Adipocyte (in vitro differentiated cells): ENCODE results near the gene HYAL1.

Experiments
- DNase-seq: peaks from one replicate; pipeline ENCODE4 v3.0.0-alpha.2; 2015; ENCODE audit warnings: low read depth
- H3K27me3 ChIP-seq: replicated peaks from 2 replicates; pipeline ENCODE4 v1.7.0; 2013; ENCODE audit warnings: mild to moderate bottlenecking, low read length, moderate library complexity; ENCODE audit not compliant: control insufficient read depth, insufficient read depth
- H3K36me3 ChIP-seq: 2 replicates; pipeline ENCODE4 v1.7.0; 2013; ENCODE audit warnings: low read length, mild to moderate bottlenecking, moderate library complexity; ENCODE audit not compliant: control insufficient read depth, insufficient read depth, severe bottlenecking
- H3K4me1 ChIP-seq: 2 replicates; pipeline ENCODE4 v1.7.0; 2013; ENCODE audit warnings: mild to moderate bottlenecking, low read length, moderate library complexity; ENCODE audit not compliant: control insufficient read depth, insufficient read depth
- H3K4me3 ChIP-seq: 2 replicates; pipeline ENCODE4 v1.7.0; 2013; ENCODE audit warnings: mild to moderate bottlenecking, low read length, moderate library complexity
- H3K9ac ChIP-seq: 2 replicates; pipeline ENCODE4 v1.7.0; 2013; ENCODE audit warnings: mild to moderate bottlenecking, low read length, moderate library complexity
- H3K9me3 ChIP-seq: 2 replicates; pipeline ENCODE4 v1.7.0; 2013; ENCODE audit warnings: mild to moderate bottlenecking, low read length, moderate library complexity; ENCODE audit not compliant: control insufficient read depth

HYAL1 gene

GRCh38 chr3:50331364-50331907 lies 28.1 kb upstream of the HYAL1 start:
- no peaks in the 10 kb centered on the region for H3K27me3 ChIP-seq
- H3K4me3 ChIP-seq = no peak overlapping the region
- H3K9ac ChIP-seq = no peak overlapping the region
- H3K36me3 ChIP-seq = peaks cover 32% of the 10 kb centered on the region
- peaks cover 45% of the 10 kb centered on the region for H3K4me1 ChIP-seq
- H3K9me3 ChIP-seq = no peaks in the 10 kb centered on the region
- DNase-seq = no peak

GRCh38 chr3:50330330-50330729 lies 27.0 kb upstream of the HYAL1 start:
- Histone ChIP-seq H3K27me3 (no peaks in the 10 kb centered on the region), H3K9ac (no peak overlapping the region), H3K36me3 (peaks cover 42% of the 10 kb centered on the region), H3K9me3 (no peaks in the 10 kb centered on the region), H3K4me3 (no peak overlapping the region), H3K4me1 (peaks cover 34% of the 10 kb centered on the region)
- DNase-seq = no peak

GRCh38 chr3:50327943-50328691 lies 24.7 kb upstream of the HYAL1 start, which contains the start of gene TUSC2:
TUSC2 (minus strand) TSS chr3:50328223; CDS start chr3:50328099, 124 bp downstream.
- Histone ChIP-seq H3K9ac (peak within 1 kb of the TSS; percentile 96), H3K4me1 (peaks cover 16% of the 10 kb centered on the region), H3K36me3 (peaks cover 42% of the 10 kb centered on the region), H3K9me3 (no peaks in the 10 kb centered on the region), H3K27me3 (no peaks in the 10 kb centered on the region), H3K4me3 (peak within 1 kb of the TSS; percentile 94)
- peak; percentile 99 for DNase-seq

GRCh38 chr3:50327129-50327528 lies 23.8 kb upstream of the HYAL1 start:
- no peak for DNase-seq
- Histone ChIP-seq H3K9me3 (no peaks in the 10 kb centered on the region), H3K27me3 (no peaks in the 10 kb centered on the region), H3K9ac (peak overlapping the region; percentile 96), H3K4me1 (peaks cover 18% of the 10 kb centered on the region), H3K4me3 (peak overlapping the region; percentile 94), H3K36me3 (peaks cover 40% of the 10 kb centered on the region)

DNA sequence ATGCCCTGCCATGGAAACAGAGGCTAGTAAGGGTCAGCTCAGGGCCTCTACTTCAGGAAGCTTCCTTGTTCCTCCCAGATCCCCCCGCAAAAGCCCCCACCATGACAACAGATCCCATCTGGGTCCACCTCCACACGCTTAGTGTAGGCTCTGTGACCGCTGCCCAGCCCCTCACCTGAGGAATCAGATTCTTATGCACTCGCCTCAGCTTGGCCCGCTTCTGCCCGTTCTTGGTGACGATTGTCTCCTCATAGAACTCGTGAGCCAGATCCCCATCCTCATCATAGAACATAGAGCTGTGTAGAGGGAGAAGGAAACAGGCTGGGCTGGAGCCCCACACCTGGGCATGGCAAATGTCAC lies 22.8 kb upstream of the HYAL1 start:
- Histone ChIP-seq H3K36me3 (peaks cover 30% of the 10 kb centered on the region), H3K9ac (no peak overlapping the region), H3K4me3 (no peak overlapping the region), H3K4me1 (peaks cover 22% of the 10 kb centered on the region), H3K27me3 (no peaks in the 10 kb centered on the region), H3K9me3 (no peaks in the 10 kb centered on the region)
- no peak for DNase-seq

DNA sequence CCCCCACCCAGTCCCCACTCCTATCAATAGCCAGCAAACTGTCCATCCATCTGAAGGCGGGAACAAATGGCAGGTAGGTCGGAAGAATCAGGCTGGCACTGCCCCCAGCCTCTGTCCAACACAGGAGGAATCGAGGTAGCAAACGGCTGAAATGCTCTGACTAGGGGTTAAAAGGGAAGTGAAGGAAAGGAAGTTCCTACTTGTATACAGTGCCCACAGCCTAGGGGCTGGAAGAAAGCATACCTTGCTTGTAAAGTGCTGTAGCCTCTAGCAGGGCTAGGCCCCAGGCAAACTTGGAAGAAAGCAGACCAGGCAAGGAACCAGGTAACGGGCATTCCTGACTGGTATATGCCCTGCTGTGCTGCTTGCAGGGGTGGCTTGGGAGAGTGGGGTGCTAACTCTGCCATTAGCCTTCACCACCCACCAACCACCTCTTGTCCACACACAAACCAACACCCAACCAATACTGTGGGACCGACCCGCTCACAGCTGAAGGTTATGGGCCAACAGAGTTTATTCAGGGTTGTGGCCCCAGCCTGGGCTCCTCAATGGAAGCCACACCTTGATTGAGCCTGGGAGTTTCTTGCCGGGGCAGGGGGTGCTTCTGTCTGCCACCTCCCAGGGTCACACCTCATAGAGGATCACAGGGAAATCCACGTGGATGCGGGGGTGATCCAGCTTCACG lies 22.3 kb upstream of the HYAL1 start:
- Histone ChIP-seq H3K9me3 (no peaks in the 10 kb centered on the region), H3K27me3 (no peaks in the 10 kb centered on the region), H3K9ac (no peak overlapping the region), H3K4me1 (peaks cover 22% of the 10 kb centered on the region), H3K4me3 (no peak overlapping the region), H3K36me3 (peaks cover 25% of the 10 kb centered on the region)
- DNase-seq = no peak

DNA sequence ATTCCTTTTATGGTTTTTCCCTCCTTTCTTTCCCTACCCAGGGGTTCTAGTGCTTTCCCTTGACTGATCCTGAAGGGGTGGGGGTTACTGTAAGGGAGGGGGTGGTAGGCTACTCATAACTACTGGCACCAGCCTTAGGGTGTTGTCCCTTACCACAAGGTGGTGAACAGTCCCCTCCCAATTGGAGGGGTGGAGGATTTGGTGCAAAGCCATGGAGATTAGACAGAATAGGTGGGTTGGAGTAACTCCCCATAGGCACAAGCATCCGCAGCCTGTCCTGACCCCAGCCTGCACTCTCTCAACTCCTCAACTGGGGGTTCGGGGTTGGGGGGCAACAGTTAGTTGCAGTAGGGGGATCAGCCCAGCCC lies 21.7 kb upstream of the HYAL1 start:
- H3K9ac ChIP-seq = no peak overlapping the region
- no peak for DNase-seq
- peaks cover 20% of the 10 kb centered on the region for H3K36me3 ChIP-seq
- no peak overlapping the region for H3K4me3 ChIP-seq
- H3K9me3 ChIP-seq = no peaks in the 10 kb centered on the region
- no peaks in the 10 kb centered on the region for H3K27me3 ChIP-seq
- peaks cover 27% of the 10 kb centered on the region for H3K4me1 ChIP-seq

DNA sequence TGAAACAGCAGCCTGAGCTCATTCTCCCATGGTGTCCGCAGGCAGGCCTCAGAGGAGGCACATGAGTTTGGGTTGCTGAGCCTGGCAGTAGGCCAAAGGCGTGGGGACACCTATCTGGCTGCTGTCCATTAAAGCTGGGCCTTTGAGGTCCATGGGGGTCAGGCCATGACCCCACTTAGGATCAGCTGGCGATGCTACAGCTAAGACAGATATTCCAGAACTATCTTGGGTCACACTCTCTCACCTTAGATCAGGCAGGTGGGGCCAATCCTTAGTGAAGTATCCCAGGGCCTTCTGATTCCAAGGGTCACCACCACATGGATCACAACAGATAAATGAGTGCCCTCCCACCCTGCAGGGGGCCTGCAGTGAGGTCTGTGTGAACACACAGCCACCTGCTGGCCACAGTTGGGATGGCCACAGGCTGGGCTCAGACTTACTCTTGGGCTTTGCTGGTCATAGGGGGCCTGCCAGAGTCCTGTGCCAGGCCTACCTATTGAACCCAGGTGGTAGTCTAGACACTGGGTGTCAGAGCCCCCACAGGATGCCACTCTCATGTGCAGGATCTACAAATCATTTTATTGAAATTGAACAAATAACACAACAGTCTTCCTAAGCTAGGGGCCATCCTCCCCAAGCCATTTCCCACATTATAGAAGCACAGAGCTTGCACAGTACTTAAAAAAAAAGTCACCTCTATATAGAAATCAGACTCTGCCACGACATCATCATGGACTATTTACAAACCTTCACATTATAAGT lies 21.2 kb upstream of the HYAL1 start:
- DNase-seq = peak; percentile 85
- H3K9ac ChIP-seq = no peak overlapping the region
- no peaks in the 10 kb centered on the region for H3K9me3 ChIP-seq
- peaks cover 14% of the 10 kb centered on the region for H3K36me3 ChIP-seq
- H3K27me3 ChIP-seq = no peaks in the 10 kb centered on the region
- H3K4me3 ChIP-seq = no peak overlapping the region
- H3K4me1 ChIP-seq = peaks cover 31% of the 10 kb centered on the region

DNA sequence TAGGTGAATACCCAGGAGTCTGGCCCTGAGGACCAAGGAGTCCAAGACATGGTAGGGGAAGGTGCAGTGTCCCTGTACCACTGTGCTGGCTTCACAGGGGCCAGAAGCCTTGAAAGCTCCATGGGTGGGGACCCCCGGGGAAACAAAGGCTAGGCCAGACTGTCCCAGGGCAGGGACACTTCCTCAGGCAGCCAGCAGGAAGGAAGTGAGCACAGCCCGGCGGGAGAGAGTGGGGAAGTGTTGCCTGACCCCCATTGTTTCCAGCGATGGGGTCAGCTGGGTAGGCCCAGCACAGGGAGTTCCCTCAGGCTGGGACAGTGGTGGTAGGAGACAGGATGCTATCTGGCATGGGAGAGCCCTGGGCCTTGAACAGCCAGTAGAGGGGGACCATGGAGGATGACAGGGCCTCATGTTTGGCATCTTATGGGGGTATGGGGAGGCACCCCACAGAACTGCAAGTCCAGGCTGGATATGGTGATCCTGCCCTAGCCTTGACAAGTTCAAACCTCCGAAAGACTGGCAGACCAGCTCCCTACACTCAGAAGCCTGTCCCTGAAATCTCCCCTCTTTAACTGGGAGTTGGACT lies 20.3 kb upstream of the HYAL1 start:
- no peak overlapping the region for H3K9ac ChIP-seq
- H3K36me3 ChIP-seq = peaks cover 18% of the 10 kb centered on the region
- H3K27me3 ChIP-seq = no peaks in the 10 kb centered on the region
- peaks cover 30% of the 10 kb centered on the region for H3K4me1 ChIP-seq
- H3K4me3 ChIP-seq = no peak overlapping the region
- no peak for DNase-seq
- H3K9me3 ChIP-seq = no peaks in the 10 kb centered on the region

DNA sequence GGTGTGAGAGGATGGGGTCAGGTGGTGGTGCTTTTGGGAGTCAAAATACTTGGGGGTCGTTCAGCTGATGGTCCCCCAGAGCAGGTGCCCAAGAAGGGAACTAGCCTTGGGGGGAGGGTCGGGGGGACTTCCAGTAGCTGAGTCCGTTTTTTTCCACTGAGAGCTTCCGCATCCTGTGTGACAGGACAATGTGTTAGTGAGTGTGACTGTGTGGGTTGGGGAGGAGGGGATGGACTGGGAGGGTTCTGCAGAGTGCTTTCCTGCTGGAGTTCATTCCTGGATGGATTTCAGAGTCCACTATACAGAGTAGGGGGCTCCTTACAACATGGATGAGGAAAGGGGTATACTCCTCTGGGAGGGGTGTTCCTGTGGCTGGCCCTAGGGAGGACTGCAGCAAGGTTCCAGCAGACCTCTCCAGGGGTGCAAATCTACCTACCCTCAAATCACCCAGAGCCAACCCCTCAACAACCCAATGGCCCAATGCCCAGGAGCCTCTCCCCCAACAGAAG lies 19.8 kb upstream of the HYAL1 start:
- DNase-seq = no peak
- no peak overlapping the region for H3K4me3 ChIP-seq
- H3K9me3 ChIP-seq = no peaks in the 10 kb centered on the region
- peaks cover 25% of the 10 kb centered on the region for H3K4me1 ChIP-seq
- H3K27me3 ChIP-seq = no peaks in the 10 kb centered on the region
- H3K36me3 ChIP-seq = peaks cover 24% of the 10 kb centered on the region
- no peak overlapping the region for H3K9ac ChIP-seq
